HepG2 (cell line): ENCODE measurements around the gene CNNM3. TPM values are rescaled to one million over a fixed set of nuclear protein-coding genes. Genes with fewer than 3 reads are reported as not detected.

Experiments
- AHR ChIP-seq: IDR thresholded peaks from 2 replicates; pipeline ENCODE4 v1.6.1; 2018; ENCODE audit warnings: missing genetic modification reagents, missing compliant biosample characterization
- ARID4A ChIP-seq: sonication (generic); formaldehyde crosslinking; IDR thresholded peaks from 2 replicates; pipeline ENCODE4 v1.5.0; 2020; ENCODE audit warnings: mild to moderate bottlenecking, missing genetic modification reagents, borderline replicate concordance
- HMGXB4 ChIP-seq, 2 experiments: sonication (generic) in 1 of 2; formaldehyde crosslinking in 1 of 2; IDR thresholded peaks; 2 replicates each; pipeline versions ENCODE4 v1.4.0 to v1.6.1; 2018 to 2020; ENCODE audit warnings: missing genetic modification reagents in 2 of 2, borderline replicate concordance in 1 of 2, low read depth in 1 of 2, mild to moderate bottlenecking in 1 of 2, missing biosample characterization in 1 of 2
- MZF1 ChIP-seq: sonication (generic); formaldehyde crosslinking; IDR thresholded peaks from 2 replicates; pipeline ENCODE4 v1.8.1; 2023; ENCODE audit warnings: mild to moderate bottlenecking, missing genetic modification reagents, borderline replicate concordance
- NFKBIZ ChIP-seq: IDR thresholded peaks from 2 replicates; pipeline ENCODE4 v1.6.1; 2018; ENCODE audit warnings: missing genetic modification reagents, missing compliant biosample characterization
- PRDM10 ChIP-seq: sonication (generic); formaldehyde crosslinking; IDR thresholded peaks from 2 replicates; pipeline ENCODE4 v1.4.0; 2020; ENCODE audit warnings: low read depth, missing genetic modification reagents
- SYNCRIP ChIP-seq: fragments of 200-400 bp; formaldehyde crosslinking; IDR thresholded peaks from 2 replicates; pipeline ENCODE4 v1.6.1; 2018; ENCODE audit warnings: mild to moderate bottlenecking, low read depth, low read length; ENCODE audit not compliant: insufficient read depth
- WIZ ChIP-seq: sonication (generic); formaldehyde crosslinking; IDR thresholded peaks from 2 replicates; pipeline ENCODE4 v1.5.1; 2020; ENCODE audit warnings: mild to moderate bottlenecking, missing genetic modification reagents
- YEATS2 ChIP-seq: sonication (generic); formaldehyde crosslinking; IDR thresholded peaks from 2 replicates; pipeline ENCODE4 v1.4.0; 2020; ENCODE audit warnings: missing genetic modification reagents, borderline replicate concordance
- ZNF10 ChIP-seq: sonication (generic); formaldehyde crosslinking; IDR thresholded peaks from 2 replicates; pipeline ENCODE4 v1.4.0; 2020; ENCODE audit warnings: mild to moderate bottlenecking, low read depth, missing genetic modification reagents, borderline replicate concordance
- ZNF362 ChIP-seq: sonication (generic); formaldehyde crosslinking; IDR thresholded peaks from 2 replicates; pipeline ENCODE4 v1.4.0; 2020; ENCODE audit warnings: missing genetic modification reagents, mild to moderate bottlenecking, borderline replicate concordance
- ZNF484 ChIP-seq: sonication (generic); formaldehyde crosslinking; IDR thresholded peaks from 2 replicates; pipeline ENCODE4 v1.5.1; 2020; ENCODE audit warnings: mild to moderate bottlenecking, low read depth, missing genetic modification reagents, borderline replicate concordance
- ZNF784 ChIP-seq: sonication (generic); formaldehyde crosslinking; IDR thresholded peaks from 2 replicates; pipeline ENCODE4 v1.5.1; 2020; ENCODE audit warnings: missing genetic modification reagents, mild to moderate bottlenecking, borderline replicate concordance
- polyA plus RNA-seq, 8 experiments: library from polyadenylated mRNA; depleted of rRNA in 3 of 8; stranded (reverse) in 7 of 8; unstranded in 1 of 8; fragments of >200 nt; fragmentation: Illumina TruSeq in 4 of 8; extraction: Trizol in 4 of 8; gene quantifications; 2 replicates each; pipeline versions ENCODE4 v1.2.1 to v1.2.3, GENCODE V29; 2011 to 2016; ENCODE audit warnings: low read depth in 4 of 8, missing spikeins in 1 of 8, mixed read lengths in 1 of 8; ENCODE audit not compliant: insufficient read depth in 1 of 8
- total RNA-seq, 5 experiments: library from RNA; depleted of rRNA; stranded (reverse); fragments of >200 nt; fragmentation: Illumina TruSeq; extraction: Trizol; gene quantifications; 2 replicates each; pipeline ENCODE4 v1.2.3, GENCODE V29; 2016; ENCODE audit warnings: low read depth in 1 of 5

CNNM3 gene
- total and polyA plus RNA-seq, 2 of the 13 experiments (the other 11 are each of a cell fraction or from before 2014, with no cell fraction given), result 21.2 to 27.9 TPM

- peak; percentile 89; the same call in 1 of the 2 replicates for TF ChIP-seq ARID4A (CRISPR knock-in tag)
- 0 out of 2 replicates have a peak, but pooled peaks have one; percentile 14 for TF ChIP-seq YEATS2 (CRISPR knock-in tag)
- TF ChIP-seq ZNF484 (CRISPR knock-in tag), result peak; percentile 74; the same call in 1 of the 2 replicates
- TF ChIP-seq SYNCRIP, result no peak
- TF ChIP-seq MZF1 (CRISPR knock-in tag), result peak; percentile 86; the same call in 1 of the 2 replicates
- no peak; the same call in 1 of the 2 replicates for TF ChIP-seq NFKBIZ (CRISPR knock-in tag)
- TF ChIP-seq ZNF362 (CRISPR knock-in tag), result peak; percentile 83; the same call in 1 of the 2 replicates
- no peak for TF ChIP-seq ZNF10 (CRISPR knock-in tag)
- TF ChIP-seq HMGXB4 (CRISPR knock-in tag; IDR thresholded peaks at IDR 0.05; ENCODE audit: borderline replicate concordance in 1 of 2, low read depth in 1 of 2), result peak; percentile 96 to 99
- no peak for TF ChIP-seq PRDM10 (CRISPR knock-in tag)
- TF ChIP-seq WIZ (CRISPR knock-in tag), result peak; percentile 89; the same call in 1 of the 2 replicates
- peak; percentile 36; the same call in 1 of the 2 replicates for TF ChIP-seq AHR
- peak; percentile 98 for TF ChIP-seq ZNF784 (CRISPR knock-in tag)
These were observed 41.8 kb downstream of the CNNM3 start, which contains the start of gene ANKRD39 (continued) for GRCh38 chr2:96857667-96858372.
